HUDEP-2 (cell line): ENCODE data around the gene NCAPD2.
"Not testable (repeated sequence)": the region's sequence is repeated elsewhere in the genome, so short reads cannot be mapped to it uniquely, and the experiment has no call there.

Experiments
- DNase-seq, 76 experiments: peaks; one replicate each; lab custom pipeline; 2025; ENCODE audit not compliant: unreplicated experiment in 76 of 76; lab: John Stamatoyannopoulos, UW

NCAPD2 gene

DNA sequence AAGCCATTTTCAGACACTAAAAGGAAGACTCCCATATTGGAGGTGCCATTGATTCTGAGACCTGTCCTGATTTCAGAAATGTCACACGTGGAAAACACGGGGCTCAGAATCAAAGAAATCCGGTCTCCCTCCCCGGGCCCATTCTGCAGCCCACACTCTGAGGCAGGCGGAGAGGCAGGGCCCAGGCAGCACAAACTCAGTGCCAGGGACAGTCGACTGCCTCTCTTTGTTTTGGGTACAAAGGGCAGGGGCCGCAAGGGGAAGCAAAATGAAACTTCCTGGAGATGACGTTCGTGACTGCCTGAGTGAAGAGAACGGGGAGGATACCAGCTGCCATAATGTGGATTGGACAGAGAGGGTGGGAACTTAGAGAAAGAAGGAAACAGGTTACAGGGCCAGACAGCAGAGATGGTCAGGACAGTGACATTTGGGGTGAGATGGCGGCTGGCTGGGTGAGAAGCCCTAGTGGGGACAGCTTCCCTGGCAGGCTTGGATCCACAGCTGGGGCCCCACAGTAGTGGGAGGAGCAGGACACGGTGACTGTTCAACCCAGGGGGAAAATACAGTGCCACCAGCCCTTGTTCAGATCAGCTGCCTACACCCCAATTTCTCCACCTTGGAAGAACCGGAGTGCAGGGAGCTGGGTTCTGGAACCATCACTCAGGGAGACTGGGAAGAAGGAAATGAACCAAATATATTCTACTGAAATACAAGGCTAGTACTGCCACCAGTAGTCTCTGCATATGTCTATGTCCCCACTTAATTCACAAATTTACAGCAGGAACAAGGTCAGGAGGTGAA is 48.5 kb downstream of the NCAPD2 start:
- no peak for DNase-seq

GRCh38 chr12:6546016-6546415 is 52.1 kb downstream of the NCAPD2 start:
- peak in 23 of 76 experiments; percentile 6 to 64 (median 30) for DNase-seq

DNA sequence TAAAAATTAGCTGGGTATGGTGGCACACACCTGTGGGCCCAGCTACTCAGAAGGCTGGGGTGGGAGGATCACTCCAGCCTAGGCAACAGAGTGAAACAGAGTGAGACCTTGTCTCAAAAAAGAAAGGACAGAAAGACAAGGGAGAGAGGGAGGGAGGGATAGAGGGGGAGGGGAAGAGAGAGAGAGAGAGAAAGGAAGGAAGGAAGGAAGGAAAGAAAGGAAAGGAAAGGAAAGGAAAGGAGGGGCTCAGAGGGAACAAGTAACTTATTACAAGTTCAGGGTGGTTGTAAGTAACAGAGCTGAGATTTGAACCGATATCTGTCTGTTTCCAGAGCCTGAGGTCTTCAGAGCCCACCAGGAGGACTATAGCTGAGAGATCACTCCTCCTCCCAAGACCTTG is 53.7 kb downstream of the NCAPD2 start:
- DNase-seq, result no peak

DNA sequence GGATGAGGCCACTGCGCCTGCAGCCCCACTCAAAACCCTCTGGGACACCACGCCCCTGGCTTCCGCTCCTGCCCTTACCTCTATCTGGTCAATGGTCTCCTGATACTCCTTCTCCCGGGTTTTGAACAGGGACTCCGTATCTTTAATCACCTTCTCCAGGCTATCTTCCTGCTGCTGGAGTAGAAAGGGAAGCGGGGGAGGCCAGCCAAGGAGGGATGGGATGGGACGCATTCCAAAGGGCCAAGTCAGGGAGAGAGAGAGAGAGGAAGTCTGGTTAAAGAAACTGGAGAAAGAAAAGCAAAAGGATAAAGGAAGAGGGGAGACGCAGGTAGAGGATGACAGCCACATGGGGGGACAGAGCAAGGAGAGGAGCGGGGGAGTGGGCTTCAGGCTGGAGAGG is 54.1 kb downstream of the NCAPD2 start:
- no peak for DNase-seq

- DNase-seq, result no peak
These were observed 54.7 kb downstream of the NCAPD2 start for GRCh38 chr12:6548556-6548955.

DNA sequence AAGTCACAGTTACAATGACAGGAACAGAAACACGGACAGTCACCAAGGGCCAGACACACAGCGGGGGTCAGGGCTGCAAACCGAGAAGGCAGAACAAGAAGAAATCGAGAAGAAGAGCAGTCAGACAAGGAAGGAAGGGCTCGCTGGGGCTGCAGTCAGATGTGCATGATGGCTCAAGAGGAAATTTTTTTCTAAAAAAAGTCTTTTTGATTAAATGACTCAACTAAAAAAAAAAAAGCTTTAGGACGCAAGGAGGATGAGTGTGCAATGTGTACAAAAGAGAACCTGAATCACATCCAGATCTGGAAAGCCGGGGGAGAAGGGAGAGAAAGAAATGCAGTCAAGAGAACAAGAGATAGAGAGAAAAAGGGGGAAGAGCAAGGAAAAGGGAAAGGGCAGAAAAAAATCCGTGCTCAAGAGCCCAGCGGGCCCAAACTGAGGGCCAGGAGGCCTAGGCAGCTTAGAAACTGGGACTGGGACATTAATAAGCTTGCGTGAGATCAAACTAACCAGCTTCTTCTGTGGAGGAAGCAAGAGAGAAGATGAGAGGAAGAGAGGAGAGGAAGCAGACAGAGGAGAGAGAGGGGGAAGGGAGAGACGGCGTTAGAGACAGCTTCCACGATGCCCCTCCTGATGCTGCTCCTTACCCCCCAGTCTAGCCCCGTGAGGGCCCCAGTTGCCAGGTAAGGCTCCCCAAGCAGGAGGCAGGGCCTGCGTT is 55.2 kb downstream of the NCAPD2 start:
- no peak for DNase-seq

DNA sequence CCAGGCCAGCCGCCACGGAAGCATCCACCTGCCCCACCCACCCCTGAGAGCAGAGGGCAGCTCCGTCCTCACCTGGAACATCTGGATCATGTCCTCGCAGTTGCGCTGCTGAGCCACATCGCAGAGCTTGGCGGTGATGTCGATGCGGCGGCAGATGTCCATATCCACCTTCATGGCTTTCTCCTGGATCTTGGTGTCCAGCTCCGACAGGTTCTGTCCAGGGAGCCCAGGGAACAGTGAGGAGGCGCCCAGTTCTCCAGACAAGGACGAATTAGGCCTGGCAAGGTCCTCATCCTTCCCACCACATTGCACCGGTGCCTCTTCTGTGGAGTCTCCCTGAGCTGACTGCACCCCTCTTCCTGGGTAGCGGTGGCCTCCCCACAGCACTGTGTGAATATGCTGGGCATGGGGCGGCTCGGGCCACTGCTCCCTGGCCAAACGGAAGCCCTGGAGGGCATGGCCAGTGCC is 55.8 kb downstream of the NCAPD2 start:
- no peak for DNase-seq

DNA sequence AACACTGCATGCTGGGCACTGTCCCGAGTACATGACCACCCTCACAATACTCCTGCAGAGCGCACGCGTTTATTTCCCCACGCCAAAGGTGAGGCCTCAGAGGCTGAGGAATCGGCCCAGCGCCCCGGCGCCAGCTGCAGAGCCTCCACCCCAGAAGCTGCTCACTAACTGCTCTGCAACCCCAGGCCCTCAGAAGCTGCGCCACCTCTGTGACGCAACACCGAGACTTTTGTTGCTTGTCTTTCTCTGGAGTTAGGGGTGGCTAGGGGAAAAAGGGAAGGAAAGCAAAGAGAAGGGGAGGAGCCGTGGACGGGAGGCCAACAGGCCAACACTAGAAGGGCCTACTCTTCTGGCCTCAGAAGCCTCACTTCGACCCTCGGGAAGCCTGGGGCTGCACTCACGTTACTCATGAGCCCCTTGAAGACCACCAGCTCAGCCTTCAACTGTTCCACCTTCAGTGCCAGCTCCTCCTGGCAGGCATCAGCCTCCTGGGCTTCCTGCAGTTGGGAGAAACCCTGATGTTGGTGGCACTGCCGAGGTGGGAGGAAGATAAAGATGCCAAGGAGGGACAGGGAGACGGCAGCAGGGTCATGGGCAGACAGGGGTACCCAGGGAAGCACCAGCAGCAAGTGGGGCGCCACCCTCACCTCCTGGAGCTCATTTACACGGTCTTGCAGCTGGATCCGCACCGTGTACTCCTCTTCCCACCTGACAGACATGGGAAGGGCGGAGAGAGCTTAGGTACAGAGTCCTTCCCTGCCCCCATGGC is 56.6 kb downstream of the NCAPD2 start:
- DNase-seq, result no peak

GRCh38 chr12:6551063-6551461 is 57.2 kb downstream of the NCAPD2 start:
- DNase-seq, result no peak

DNA sequence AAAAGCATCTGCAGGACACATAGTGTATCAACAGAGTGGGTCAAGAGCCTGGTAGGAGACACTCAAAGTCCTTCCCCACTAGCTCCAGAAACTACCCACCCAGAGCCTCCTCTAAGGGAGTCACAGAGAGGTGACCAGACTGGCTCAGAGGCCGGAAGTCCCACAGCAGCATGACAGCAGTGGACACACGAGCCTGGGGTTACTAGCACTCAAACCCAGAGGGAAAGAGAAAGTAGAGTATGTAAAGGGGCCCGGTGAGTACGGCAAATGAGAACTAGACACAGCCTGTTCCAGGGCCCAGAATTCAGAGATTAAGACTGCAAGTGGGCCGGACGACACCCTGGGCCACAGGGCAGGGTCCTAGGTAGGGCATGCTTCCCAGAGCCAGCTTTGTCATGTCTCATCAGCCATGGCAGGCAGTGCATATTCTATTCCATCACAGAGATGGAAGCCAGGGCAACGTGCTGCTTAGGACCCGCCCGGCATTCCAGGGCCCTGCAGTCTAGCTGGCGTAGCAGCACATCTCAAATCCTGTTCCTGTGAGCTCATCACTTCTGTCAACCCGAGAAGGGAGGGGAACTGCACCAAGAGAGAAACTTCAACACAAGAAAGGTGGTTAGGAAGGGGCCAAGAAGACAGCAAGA is 57.7 kb downstream of the NCAPD2 start:
- DNase-seq, result no peak

DNA sequence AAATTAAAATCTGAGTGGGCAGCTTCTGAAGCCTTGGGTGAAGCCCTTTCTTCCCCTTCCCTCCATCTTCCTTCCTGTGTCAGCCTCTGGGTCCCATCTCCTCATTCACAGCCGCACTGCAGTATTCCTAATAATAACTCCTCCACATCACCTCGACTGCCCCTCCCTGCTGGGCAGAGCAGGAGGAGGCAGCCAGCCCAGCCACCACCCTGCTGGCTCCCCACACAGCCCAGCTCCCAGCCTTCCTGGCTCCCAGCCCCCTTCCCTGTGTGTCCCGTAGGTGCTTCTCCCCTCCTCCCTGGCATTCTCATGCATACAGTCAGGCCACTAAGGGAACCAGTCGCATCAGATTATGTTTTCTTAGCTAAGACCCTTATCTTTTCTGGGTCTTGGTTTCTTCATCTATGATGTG is 58.2 kb downstream of the NCAPD2 start:
- no peak for DNase-seq

DNA sequence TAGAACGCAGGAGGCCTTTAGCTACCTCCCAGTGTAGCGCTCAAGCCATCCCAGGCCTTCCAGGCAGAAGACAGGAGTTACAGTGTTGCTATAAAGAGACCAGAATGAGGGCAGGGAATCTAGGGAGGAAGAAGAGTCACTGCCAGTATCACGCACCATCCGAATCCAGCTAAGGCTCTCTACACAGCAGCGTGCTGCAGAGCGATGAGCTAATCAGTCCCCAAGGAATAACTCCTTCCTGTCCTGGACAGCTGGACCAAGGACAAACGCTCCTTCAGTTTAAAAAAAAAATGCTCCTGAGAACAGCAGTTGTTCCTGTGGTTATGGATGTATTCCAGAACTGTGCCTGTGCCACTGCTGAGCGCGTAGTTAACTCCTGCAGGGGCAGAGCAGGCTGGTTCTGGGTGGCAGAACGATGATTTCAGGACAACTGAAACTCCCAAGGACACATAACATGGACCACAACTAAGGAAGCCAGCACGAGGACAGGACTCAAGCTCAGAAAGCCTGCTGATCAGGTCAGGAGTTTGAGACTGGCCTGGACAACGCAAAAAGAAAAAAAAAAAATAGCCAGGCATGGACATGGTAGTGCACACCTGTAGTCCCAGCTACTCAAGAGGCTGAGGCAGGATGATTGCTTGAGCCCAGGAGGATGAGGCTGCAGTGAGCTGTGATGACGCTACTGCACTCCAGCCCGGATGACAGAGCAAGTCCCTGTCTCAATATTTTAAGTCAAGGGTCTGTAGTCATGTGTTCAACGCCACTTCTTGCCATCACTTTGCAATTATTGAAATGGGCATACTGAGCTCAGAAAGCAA is 59.4 kb downstream of the NCAPD2 start:
- no peak for DNase-seq

- peak in 72 of 76 experiments; percentile 6 to 87 (median 64) for DNase-seq
These were observed 60.5 kb downstream of the NCAPD2 start for GRCh38 chr12:6554168-6555017.

- DNase-seq, result peak in 1 of 76 experiments; percentile 15
These were observed 61.3 kb downstream of the NCAPD2 start for GRCh38 chr12:6555018-6555691.

DNA sequence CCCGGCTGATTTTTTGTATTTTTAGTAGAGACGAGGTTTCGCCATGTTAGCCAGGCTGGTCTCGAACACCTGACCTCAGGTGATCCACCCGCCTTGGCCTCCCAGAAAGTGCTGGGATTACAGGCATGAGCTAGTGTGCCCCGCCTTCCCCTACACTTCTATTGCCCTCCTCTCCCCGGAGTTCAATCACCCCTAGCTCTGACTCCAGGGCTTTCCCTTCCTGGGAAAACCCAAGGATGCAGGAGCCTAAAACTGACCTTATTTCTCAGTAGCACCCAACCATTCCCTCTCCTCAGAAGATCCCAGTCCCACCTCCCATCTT is 62.6 kb downstream of the NCAPD2 start:
- not testable (repeated sequence) for DNase-seq

- DNase-seq, result no peak
These were observed 63.0 kb downstream of the NCAPD2 start for GRCh38 chr12:6556857-6557256.

DNA sequence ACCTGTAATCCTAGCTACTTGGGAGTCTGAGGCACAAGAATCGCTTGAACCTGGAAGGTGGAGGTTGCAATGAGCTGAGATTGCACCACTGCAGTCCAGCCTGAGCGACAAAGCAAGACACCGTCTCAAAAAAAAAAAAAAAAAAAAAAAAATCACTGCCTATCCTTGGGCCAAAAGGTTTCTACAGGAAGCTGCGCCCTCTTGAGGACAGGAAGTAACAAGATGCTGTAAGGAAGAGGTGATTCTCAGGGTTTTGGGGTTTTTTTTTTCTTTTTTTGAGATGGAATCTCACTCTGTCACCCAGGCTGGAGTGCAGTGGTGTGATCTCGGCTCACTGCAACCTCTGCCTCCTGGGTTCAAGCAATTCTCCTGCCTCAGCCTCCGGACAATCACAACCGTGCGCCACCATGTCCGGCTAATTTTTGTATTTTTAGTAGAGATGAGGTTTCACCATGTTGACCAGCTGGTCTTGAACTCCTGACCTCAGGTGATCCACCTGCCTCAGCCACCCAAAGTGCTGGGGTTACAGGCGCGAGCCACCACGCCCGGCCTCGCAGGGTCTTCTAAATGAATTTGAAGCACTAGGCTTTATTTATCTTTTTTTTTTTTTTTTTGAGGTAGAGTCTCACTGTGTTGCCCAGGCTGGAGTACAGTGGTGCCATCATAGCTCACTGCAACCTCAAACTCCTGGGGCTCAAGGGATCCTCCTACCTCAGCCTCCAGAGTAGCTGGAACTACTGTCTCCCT is 64.3 kb downstream of the NCAPD2 start:
- DNase-seq, result peak in 36 of 76 experiments; percentile 5 to 68 (median 26)

DNA sequence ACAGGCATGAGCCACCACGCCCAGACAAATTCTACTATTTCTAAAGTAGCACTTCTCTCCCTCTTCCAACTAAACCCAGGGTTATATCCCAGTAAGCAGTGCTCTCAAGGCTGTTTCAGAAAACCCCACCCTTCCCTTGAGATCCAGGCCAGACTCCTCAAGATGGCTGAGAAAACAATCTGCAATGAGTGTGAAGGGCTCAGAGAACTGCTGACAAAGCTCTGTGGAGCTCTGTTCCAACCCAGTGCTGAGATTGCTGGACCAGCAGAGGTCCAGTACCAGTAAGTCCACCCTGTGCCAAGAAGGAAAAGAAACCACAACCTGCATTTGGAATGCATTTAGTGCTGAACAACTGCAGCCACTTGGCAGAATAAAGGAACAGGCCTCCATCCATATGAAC is 65.6 kb downstream of the NCAPD2 start:
- no peak for DNase-seq
